Adrenal gland (tissue), 12 donors: ENCODE measurements around the gene DAAM2. TPM values are rescaled to one million over a fixed set of nuclear protein-coding genes. Genes with fewer than 3 reads are reported as not detected.

Experiments
- DNase-seq, 7 donors: peaks; one replicate each; pipeline ENCODE4 v3.0.0-alpha.2; 2019 to 2020
- H3K27ac ChIP-seq, 5 donors: fragments of 200-600 bp; sonication (generic) in 4 of 5; 1 replicate in 3 of 5; 2 replicates in 2 of 5; pipeline versions ENCODE4 v1.5.1 to v1.8.0; 2016 to 2020; ENCODE audit warnings: mild to moderate bottlenecking in 1 of 5
- H3K27me3 ChIP-seq: fragments of 200-600 bp; 2 replicates; pipeline ENCODE4 v1.8.0; 2021
- H3K36me3 ChIP-seq, 2 donors: fragments of 200-600 bp; replicated peaks in 1 of 2; 1 replicate in 1 of 2; 2 replicates in 1 of 2; pipeline versions ENCODE4 v1.5.1 to v1.8.0; 2018 to 2022
- H3K4me1 ChIP-seq, 2 donors: fragments of 200-600 bp; replicated peaks in 1 of 2; 1 replicate in 1 of 2; 2 replicates in 1 of 2; pipeline versions ENCODE4 v1.5.1 to v1.8.0; 2018 to 2021
- H3K4me3 ChIP-seq, 4 donors: fragments of 200-600 bp; sonication (generic) in 3 of 4; one replicate each; pipeline ENCODE4 v1.5.1; 2016 to 2018
- H3K9me3 ChIP-seq, 3 donors: fragments of 200-600 bp; sonication (generic) in 1 of 3; replicated peaks in 1 of 3; 1 replicate in 2 of 3; 2 replicates in 1 of 3; pipeline versions ENCODE4 v1.5.1 to v1.8.0; 2016 to 2021
- POLR2A ChIP-seq, 2 donors: fragments of 450-650 bp; IDR thresholded peaks; one replicate each; pipeline ENCODE4 v1.6.1; 2017; ENCODE audit warnings: antibody characterized with exemption in 2 of 2, mild to moderate bottlenecking in 2 of 2, moderate library complexity in 1 of 2
- WGBS, 4 donors: extraction: QIAGEN DNeasy Blood & Tissue Kit in 2 of 4; methylation state at CpG; one replicate each; pipeline versions ENCODE4 v1.1.5 to v1.1.7; 2013 to 2017; 5-methylcytosine and 5-hydroxymethylcytosine counted together
- intact Hi-C, 2 donors: fragments of 100-400 bp; cut with DNase I; formaldehyde crosslinking; loops; one replicate each; pipeline versions ENCODE4 v1.14.1 to v1.15.0; 2022 to 2023
- polyA plus RNA-seq, 3 donors: library from polyadenylated mRNA; stranded (reverse); fragments of 200-250 nt in 2 of 3; fragments of 350-450 nt in 1 of 3; fragmentation: Illumina TruSeq in 1 of 3; extraction: RNeasy Lipid Tissue Mini Kit (QIAGEN cat#74804) in 1 of 3; gene quantifications; one replicate each; pipeline ENCODE4 v1.2.3, GENCODE V29; 2013 to 2014
- total RNA-seq, 9 donors: library from RNA; depleted of rRNA in 4 of 9; stranded (reverse); fragments of >200 nt in 4 of 9; fragments of 120-200 nt in 1 of 9; fragmentation: NEBNext Ultra II Directional in 1 of 9; extraction: Animal tissue kit (Norgen Biotek cat#: 25700) in 1 of 9; gene quantifications; one replicate each; pipeline versions ENCODE4 v1.1.0 to v1.2.4, GENCODE V29; 2013 to 2023
- TF ChIP-seq, protein P1 (sequence below), 6 experiments: fragments of 450-650 bp in 4 of 6; fragments of 200-600 bp in 2 of 6; sonication (generic) in 1 of 6; IDR thresholded peaks; 1 replicate in 5 of 6; 2 replicates in 1 of 6; pipeline versions ENCODE4 v1.5.1 to v1.8.0; 2016 to 2021; ENCODE audit warnings: antibody characterized with exemption in 6 of 6, mild to moderate bottlenecking in 2 of 6, moderate library complexity in 1 of 6
- donor health status: healthy with polysubstance abuse.
- donor health status: Bipolar disorder and iron deficiency.
- donor health status: DM: yes; HTN: yes; CAD: no.
- donor health status: DM: no; HTN: no; CAD: no.
- donor health status: DM: no; HTN: no; CAD: no.
- donor health status: DM: yes; HTN: yes; CAD: no.

Gene DAAM2
- total and polyA plus RNA-seq, 12 donors: 28.1 to 72.1 (median 53.2) TPM

DNA sequence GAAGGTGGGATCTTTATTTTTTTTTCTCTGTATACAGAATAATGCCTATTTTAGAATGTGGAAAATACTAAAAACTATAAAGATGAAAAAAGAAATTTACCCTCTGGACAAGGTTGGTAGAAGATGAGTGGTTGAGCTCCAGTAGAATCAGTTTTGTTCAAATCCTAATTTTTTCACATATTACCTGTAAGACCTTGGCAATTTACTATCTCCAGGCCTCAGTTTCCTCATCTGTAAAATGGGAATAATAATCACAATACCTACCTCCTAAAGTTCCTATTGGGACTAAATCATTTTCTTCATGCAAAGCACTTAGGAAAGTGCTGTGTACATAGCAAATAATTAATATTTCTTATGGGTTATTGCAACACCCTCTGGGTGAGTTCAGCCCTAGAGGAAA, 28.4 kb downstream of the DAAM2 start:
- Histone ChIP-seq H3K27me3 (no peaks in the 10 kb centered on the region), H3K9me3 (no peaks in the 10 kb centered on the region), H3K4me1 (peaks cover 0 to 45% of the 10 kb centered on the region in 2 donors), H3K27ac (peak overlapping the region in 3 of 5 donors; percentile 75 to 91 (median 77)), H3K4me3 (peak overlapping the region in 1 of 4 donors; percentile 39), H3K36me3 (no peaks in the 10 kb centered on the region)
- TF ChIP-seq POLR2A (IDR thresholded peaks at IDR 0.05): no peak
- TF ChIP-seq, protein P1, sequence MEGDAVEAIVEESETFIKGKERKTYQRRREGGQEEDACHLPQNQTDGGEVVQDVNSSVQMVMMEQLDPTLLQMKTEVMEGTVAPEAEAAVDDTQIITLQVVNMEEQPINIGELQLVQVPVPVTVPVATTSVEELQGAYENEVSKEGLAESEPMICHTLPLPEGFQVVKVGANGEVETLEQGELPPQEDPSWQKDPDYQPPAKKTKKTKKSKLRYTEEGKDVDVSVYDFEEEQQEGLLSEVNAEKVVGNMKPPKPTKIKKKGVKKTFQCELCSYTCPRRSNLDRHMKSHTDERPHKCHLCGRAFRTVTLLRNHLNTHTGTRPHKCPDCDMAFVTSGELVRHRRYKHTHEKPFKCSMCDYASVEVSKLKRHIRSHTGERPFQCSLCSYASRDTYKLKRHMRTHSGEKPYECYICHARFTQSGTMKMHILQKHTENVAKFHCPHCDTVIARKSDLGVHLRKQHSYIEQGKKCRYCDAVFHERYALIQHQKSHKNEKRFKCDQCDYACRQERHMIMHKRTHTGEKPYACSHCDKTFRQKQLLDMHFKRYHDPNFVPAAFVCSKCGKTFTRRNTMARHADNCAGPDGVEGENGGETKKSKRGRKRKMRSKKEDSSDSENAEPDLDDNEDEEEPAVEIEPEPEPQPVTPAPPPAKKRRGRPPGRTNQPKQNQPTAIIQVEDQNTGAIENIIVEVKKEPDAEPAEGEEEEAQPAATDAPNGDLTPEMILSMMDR (IDR thresholded peaks at IDR 0.05): no peak
- DNase-seq: no peak
- intact Hi-C loops: no loop called here

DNA sequence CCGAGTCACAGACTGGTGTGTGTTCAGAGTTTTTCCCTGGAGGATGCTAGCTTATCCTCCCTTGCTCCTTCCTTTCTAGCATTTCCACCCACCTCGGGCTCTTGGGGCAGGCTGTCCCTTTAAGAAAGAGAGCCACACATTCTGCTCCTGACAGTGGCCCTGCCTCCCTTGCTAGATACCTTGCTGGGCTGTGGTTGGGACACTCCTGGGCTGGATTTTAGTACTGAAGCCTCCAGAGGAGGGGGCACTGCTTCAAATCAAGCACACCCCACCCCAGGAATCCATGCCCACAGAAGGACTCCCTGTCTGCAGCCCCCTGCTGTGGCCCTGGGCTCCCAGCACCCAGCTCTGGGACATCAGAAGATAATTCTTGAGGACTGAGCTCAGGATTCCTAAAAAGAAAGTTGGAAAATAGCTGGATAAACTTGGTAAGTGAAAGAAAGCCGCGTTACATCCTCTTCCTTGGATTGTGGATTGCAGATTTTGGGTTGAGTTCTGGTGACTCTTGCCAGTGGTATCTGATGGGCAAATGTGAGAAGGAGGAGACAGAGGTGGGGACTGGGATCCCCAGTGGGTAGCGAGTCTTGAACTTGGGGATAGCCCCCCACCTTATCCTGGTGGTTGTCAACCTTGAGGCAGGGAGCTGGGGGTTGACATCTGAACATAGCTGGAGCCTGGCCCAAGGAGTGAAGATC, 29.0 kb downstream of the DAAM2 start:
- DNase-seq: no peak
- H3K4me1 ChIP-seq: peaks cover 0 to 49% of the 10 kb centered on the region in 2 donors
- peak overlapping the region in 1 of 4 donors; percentile 39 for H3K4me3 ChIP-seq
- intact Hi-C loops: no loop called here
- TF ChIP-seq, protein P1 (IDR thresholded peaks at IDR 0.05): no peak
- no peak for TF ChIP-seq POLR2A (IDR thresholded peaks at IDR 0.05)
- no peaks in the 10 kb centered on the region for H3K27me3 ChIP-seq
- H3K36me3 ChIP-seq: no peaks in the 10 kb centered on the region
- no peaks in the 10 kb centered on the region for H3K9me3 ChIP-seq
- 54 to 69% (median 65%) methylated on average over 5 of the region's 5 CpGs for WGBS, 4 donors
- H3K27ac ChIP-seq: peak overlapping the region; percentile 14 to 91 (median 75)

DNA sequence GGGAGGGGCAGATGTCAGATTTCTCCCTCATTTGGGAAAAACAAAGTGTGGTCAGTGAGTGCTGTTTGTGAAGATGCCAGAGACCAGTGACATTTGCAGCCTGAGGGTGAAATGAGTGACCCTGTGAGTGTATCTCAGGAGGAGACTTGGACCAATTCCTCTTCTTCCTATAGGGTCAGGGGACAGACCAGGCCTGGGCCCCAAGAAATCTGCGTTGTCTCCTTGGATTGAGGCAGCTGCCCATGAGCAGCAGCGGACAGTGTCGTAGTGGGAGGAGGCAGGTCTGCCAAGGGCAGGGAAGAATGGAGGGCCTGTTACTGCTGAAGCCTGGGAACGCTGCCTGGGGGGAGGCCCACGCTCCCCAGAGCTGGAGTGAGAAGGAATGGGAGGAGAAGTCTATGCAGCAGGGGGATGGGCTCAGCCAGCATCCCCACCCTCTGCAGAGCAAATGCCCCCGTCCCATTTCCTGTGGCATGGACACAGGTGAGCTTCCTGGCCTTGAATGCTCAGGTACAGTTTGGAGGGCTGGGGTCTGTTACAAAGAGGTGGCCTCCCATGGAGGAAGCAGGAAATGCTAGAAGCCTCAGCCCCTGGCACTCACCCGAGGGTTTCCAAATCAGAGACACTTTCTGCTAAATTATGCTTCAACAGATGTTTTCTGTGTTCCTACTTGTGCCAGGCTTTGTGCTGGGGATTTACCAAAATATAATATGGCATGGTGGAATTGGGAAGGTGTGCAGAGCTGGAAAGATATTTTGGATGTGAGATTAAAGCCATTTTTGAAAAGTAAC, 29.8 kb downstream of the DAAM2 start:
- Histone ChIP-seq H3K9me3 (no peaks in the 10 kb centered on the region), H3K27me3 (no peaks in the 10 kb centered on the region), H3K36me3 (no peaks in the 10 kb centered on the region), H3K4me1 (peaks cover 0 to 50% of the 10 kb centered on the region in 2 donors), H3K27ac (peak overlapping the region; percentile 55 to 91 (median 76)), H3K4me3 (peak overlapping the region in 1 of 4 donors; percentile 39)
- intact Hi-C loops: no loop called here
- TF ChIP-seq, protein P1 (IDR thresholded peaks at IDR 0.05): no peak
- no peak for TF ChIP-seq POLR2A (IDR thresholded peaks at IDR 0.05)
- no peak for DNase-seq
- WGBS, 4 donors: 50 to 70% (median 59%) methylated on average over 6 to 7 of the region's 7 CpGs
